Measurements from ENCODE around the gene LSG1.
"Not testable (repeated sequence)": the region's sequence is repeated elsewhere in the genome, so short reads cannot be mapped to it uniquely, and the experiment has no call there.

Gene LSG1

DNA sequence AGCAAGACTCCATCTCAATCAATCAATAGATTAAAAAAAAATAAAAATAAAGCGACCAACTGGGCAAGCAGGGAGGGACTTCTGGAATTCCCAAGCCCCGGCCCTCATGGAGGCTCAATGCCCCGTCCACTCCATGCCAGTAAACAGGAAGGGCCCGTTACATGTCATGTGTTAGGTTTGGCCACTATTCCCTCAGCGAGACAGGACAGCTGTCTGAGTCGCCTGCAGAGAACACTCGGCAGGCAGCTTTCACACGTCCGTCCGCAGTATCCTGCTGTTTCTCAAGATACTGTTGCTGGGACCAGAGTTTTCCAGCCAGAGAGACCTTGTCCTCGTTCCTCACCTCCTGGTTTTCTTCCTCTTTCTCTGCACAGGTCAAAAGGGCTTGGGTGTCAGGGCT is 56.8 kb downstream of the LSG1 start:
- DNase-seq = no peak

DNA sequence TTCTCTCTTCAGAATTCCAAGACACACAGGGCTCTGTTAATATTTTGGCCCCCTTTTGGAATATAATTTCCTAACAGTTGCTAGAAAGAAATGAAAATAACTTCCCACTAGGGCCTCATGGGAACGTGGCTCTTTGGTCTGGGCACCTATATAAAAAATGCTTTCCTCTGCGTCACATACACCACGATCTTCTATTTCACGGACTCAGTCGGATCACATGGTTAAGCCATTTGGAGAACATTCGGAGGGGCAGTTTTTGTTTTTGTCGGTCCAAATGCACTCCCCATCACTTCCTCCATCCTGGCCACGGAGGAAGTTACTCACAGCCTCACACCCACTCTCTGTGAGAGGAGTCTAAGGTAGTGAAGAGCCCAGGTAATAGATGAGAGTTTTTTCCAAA is 59.8 kb downstream of the LSG1 start:
- no peak for DNase-seq

DNA sequence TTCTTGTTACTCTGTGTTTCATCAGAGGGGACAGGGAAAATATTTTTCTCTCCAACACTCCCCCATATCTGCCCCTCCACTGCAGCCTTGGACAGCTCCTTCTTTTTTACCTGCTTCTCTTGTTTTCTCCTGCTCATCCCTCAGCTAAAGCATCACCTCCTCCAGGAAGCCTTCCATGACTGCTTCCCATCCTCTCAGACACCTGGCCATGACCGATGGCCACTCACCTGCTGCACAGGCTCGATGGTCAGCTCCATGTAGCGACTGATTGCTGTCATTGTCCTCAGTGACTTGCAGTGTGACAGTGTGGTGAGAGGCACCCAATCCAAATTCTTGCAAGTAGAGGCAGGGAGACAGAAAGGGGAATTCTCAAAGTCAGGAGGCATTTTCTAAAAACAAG is 61.3 kb downstream of the LSG1 start:
- DNase-seq = no peak

DNA sequence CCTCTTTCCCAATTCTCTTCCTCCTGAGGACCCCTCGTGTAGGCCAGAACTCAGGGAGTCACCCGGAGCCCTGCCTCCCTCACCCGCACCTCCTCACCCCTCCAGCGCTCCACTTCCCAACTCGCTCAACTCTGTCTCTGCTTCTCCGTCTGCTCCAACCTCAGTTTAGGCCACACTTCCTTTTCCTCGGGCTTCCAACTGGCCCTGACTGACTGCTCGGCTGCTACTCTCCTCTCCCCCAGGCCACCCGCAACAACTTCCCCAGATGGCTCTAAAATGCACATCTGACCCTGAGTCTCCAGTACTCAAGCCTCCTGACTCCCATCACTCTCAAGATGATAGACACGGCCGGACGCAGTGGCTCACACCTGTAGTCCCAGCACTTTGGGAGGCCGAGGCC is 62.4 kb downstream of the LSG1 start:
- no peak for DNase-seq

DNA sequence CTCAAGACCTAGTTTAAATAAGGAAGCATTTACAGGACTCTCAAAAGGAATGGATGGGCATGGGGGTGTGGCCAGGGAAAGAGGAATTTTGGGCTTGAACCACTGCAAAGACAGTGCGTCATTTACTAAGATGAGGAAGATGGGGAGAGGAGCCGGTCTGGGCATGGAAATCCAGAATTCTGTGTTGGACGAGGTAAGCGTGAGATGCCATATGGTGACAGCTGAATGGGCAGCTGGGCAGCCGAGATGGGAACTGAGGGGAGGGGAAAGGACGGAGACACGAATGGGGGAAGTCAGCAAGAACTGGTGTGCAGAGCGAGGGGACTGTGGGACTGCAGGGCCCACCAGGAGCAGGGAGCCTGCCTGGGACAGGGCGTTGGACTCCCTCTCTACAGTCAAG is 63.0 kb downstream of the LSG1 start:
- DNase-seq = no peak

DNA sequence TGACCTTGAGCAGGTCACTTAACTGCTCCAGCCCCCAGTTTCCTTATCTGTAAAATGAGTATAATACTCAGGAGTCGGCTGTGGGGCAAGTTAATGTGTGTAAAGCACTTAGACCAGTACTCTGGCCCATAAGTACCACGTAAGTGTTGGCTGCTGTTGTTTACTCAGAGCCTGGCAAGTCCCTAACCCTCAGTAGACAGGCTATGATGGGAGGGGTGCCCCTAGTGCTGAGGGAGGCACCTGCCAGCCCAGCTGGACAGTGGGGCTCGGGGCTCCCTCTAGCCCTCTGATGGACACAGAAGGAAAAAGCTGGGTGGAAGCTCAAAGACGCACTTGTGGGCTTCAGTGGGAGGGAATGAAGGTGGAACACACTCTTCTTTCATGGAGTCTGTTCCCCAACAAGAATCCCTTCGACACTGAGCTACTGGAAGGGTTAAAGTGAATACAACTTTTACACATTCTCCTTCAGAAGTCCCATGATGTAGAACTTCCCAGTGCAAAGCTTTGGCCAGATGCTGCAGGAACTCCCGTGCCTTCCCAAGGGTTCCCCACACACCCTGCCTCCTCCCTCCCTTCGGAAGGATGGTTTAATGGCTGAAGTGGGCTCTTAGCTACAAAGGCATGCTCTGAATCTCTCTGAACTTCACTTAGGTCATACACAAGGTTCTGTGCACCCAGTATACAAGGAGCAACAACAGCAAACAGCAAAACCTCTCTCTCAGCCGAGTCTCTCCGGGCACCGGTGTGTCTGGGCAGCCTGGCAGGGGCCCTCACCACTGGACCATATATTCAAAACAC is 64.2 kb downstream of the LSG1 start:
- DNase-seq = no peak

DNA sequence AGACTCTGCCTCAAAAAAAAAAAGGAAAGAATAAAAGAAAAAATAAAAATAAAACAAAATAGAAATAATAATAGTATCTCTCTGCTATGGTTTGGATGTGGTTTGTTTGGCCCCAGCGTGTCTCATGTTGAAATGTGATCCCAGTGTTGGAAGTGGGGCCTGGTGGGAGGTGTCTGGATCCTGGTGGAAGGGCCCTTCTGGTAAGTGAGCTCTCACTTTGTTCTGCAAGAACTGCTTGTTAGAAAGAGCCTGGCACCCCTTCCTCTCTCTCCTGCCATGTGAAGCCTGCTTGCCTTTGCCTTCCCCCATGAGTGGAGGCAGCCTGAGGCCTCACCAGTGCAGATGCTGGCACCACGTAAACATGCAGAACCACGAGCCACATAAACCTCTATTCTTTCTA is 65.0 kb downstream of the LSG1 start:
- no peak for DNase-seq

DNA sequence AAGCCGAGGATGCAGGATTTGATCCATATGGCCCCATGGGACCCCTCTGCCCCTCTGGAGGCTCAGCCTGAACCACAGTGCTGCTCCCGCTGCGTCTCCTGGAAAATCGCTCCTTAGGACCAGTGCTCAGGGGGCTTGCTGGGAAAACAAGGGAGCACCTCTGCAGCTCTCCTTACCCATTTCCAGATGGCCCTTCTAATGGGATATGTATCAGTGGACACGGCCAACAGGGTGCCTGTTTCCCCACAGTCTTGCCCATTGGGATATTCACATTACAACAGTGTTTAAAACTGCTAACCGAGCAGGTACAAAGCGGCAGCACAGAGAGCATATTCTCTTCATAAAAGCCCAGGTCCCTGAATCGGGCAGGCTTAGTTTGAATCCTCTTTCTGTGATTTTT is 65.8 kb downstream of the LSG1 start:
- no peak for DNase-seq

DNA sequence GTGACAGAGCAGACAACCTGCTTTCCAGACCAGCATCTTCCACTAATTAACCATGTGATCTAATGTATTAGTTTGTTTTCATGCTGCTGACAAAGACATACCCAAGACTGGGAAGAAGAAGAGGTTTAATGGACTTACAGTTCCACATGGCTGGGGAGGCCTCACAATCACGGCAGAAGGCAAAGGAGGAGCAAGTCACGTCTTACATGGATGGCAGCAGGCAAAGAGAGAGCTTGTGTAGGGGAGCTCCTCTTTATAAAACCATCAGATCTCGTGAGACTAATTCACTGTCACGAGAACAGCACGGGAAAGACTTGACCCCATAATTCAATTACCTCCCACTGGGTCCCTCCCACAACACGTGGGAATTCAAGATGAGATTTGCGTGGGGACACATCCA is 66.7 kb downstream of the LSG1 start:
- not testable (repeated sequence) for DNase-seq

DNA sequence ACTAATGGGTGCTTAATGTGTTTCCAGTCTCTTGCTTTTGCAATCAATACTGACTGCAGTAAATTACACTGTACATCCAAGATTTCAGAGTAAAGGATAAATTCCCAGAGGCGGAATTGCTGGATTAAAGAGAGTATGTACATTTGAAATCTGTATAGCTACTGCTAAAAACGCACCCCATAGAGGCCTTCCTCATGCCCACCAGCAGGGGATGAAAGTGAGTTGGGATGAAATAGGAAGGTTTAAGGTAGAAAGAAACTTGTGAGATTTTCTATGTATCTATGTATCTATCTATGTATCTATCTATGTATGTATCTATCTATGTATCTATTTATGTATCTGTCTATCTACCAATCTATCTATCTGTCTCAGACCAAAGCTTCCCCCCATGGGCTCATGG is 67.2 kb downstream of the LSG1 start:
- no peak for DNase-seq

DNA sequence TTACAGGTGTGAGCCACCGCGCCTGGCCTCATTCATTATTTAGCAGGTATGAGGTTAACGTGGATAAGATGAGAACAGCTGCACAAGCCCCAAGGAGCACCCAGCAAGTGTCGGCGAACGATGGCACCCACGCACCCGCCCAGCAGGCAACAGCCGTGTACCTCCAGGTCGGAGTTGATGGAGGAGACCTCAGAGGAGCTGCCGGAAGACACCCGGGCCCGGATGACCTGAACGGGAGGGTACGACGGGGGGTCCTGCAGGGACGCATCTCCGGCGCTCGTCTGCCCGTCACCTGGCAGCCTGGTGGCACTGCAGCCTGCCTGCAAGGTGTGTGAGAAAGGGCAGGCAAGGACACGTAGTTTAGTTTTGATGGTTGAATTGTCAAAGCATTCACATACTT is 67.9 kb downstream of the LSG1 start:
- DNase-seq = no peak

DNA sequence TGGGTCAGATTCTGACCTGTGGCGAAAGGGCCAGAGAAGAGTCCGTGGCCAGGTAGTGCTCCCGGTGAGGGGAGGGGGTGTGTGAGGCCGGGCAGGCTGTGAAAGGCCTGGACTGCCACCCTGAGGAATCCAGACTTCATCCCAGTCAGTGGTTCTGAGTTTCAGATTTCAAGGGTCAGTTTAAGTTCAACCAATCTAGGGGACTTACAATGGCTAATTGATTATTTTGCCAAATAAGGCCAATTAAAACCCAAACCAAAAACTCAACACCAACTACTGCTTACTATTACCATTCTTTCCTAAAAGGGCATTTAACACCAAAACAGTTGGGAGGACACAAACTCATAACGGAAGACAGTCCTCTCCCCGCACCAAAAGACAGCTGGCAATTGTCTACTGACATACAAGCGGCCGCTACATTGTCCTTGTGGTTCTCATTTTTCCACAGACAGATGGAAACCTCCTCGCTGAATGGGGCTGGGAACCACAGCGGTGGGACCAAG is 69.3 kb downstream of the LSG1 start:
- DNase-seq = no peak

DNA sequence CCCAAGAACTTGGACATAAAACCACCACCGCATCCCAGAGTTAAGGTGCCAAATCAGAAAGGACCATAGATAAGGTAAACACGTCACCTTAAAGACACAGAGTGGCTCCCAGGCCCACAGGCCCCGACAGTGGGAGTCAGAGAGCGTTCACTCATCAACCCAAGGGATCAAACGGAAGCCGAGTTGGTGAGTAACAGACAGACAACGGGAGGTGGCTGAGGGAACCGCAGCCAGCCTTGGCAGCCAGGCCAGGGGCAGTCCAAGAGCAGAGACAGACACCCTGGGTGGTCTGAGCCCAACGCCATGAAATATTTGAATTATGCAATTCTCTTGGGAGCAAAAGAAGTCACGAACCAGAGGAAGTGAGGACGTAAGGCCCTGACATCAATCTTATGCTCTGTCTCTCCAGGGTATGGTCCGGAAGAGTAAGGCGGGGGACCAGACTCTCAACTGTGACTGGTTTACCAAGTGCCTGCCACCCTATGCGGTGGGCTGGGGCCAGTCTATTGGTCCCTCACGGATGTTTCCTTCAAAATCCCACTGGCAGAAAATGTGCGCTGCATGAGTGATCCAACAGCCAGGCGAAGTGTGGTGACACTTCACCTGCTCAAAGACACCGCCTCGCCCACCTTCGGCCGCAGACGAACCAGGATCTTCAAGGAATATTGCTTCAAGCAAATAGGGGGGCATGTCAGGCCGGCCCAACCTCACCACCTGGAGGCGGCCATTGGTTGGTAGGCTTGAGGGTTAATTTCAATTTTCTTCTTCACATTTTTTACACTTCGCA is 73.0 kb downstream of the LSG1 start:
- no peak for DNase-seq

DNA sequence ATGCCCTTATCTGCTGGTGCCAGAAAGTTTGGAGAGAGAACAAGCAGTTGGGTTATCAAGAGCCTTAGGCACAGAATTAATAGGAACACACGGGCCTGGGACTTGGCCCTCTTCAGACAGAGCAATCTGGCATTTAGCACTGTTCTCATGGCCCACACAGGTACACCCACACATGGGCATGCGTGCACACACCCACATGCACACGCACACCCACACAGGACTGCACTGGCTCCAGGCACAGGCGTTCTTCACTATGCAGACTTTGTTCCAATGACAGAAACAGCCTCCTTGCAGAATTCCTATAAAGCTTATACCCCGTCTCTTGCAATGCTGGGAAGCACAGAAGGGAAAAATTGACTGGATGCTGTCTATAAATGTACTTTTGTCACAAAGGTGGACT is 75.1 kb downstream of the LSG1 start:
- DNase-seq = no peak

DNA sequence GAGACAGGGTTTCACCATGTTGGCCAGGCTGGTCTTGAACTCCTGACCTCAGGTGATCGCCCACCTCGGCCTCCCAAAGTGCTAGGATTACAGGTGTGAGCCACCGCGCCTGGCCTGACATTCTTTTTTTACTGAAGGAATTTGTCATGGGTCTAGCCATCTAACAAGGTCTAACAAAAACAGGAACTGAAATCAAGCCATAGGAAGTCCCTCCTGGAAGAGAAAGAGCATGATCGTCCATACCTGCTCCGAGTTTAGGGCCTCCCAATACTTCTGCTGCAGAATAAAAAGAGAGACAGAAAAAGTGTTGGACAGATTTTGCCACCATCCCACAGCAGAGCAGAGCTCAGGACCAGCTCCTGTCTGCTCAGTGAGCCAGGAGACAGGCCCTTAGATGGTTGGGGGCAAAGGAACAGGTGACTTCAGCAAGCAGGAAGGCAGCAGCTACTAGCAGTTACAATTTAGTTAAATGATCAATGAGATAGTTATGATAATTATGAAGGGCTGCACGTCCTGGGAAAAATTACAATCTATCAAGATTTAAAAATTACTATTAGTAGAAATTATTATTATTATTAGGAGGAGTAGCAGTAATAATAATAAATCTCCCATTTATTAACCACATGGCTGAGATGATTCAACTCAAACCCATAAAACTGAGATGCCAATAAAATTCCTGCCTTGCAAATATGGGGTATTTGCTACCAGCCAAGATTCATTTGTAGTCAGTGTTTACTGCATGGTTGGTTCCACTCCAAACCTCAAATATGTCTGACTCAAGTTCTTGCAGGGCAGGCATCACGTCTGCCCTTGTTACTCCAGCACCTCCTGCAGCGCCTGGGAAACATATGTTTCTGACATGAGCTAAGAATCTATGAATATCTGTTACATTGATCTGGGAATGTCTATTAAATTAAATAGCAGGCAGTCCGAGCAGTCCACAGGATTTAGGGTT is 78.9 kb downstream of the LSG1 start:
- no peak for DNase-seq

Measured in stimulated activated CD8-positive, alpha-beta memory T cell treated with anti-CD3 and anti-CD28 coated beads, Interleukin-4, amount 100 ng/mL, for 48 hours (primary cell).